HepG2 (cell line): ENCODE measurements around the gene NBEAL1. TPM values are rescaled to one million over a fixed set of nuclear protein-coding genes. Genes with fewer than 3 reads are reported as not detected.

Source experiments
- ATAC-seq: fragments of 200-7000 bp; cut with Tn5 transposase; 3 replicates; pipeline ENCODE4 v1.9.1; 2020; ENCODE audit warnings: mild to moderate bottlenecking, moderate library complexity
- BruUV-seq: library from RNA; stranded (reverse); fragments of 400-500 nt; replicated peaks from 2 replicates; lab custom pipeline; 2021; lab: Mats Ljungman, UMichigan
- CTCF ChIA-PET: fragments of 300-600 bp; formaldehyde crosslinking; extraction: SDS; loops from one replicate; lab custom pipeline; 2021; ENCODE audit warnings: low total read pairs, inconsistent platforms, low intra/inter-chr PET ratio; lab: Yijun Ruan, JAX
- POLR2A ChIA-PET: fragments of 350-600 bp; sonication (Branson Sonifier 250); formaldehyde crosslinking; loops from one replicate; lab custom pipeline; 2020; ENCODE audit warnings: antibody characterized with exemption, inconsistent platforms; lab: Yijun Ruan, JAX
- DNase-seq: peaks from one replicate; pipeline ENCODE4 v3.0.0-alpha.2; 2015; ENCODE audit warnings: low spot score
- FAIRE-seq: peaks from 3 replicates; lab custom pipeline; 2011; peaks lifted over from hg19 to GRCh38; lab: Jason Lieb, UNC
- H2AFZ ChIP-seq: one replicate; pipeline ENCODE4 v1.6.1; 2011; ENCODE audit warnings: low read length, inconsistent platforms
- H3K27ac ChIP-seq: fragments of 300-600 bp; 3 replicates; pipeline ENCODE4 v1.8.0; 2011; ENCODE audit warnings: mixed run types, mild to moderate bottlenecking, mixed read lengths, low read length, inconsistent platforms; ENCODE audit not compliant: insufficient read depth; ENCODE audit errors: extremely low read length
- H3K27me3 ChIP-seq, 2 experiments: fragments of 200-600 bp in 1 of 2; 2 replicates in 1 of 2; 3 replicates in 1 of 2; pipeline versions ENCODE4 v1.6.0 to v1.8.0; 2011; ENCODE audit warnings: low read length in 2 of 2, mild to moderate bottlenecking in 2 of 2, moderate library complexity in 2 of 2, inconsistent platforms in 1 of 2; ENCODE audit not compliant: insufficient read depth in 2 of 2, control insufficient read depth in 1 of 2
- H3K36me3 ChIP-seq, 2 experiments: fragments of 200-600 bp in 1 of 2; replicated peaks in 1 of 2; 2 replicates in 1 of 2; 3 replicates in 1 of 2; pipeline versions ENCODE4 v1.5.1 to v1.8.0; 2011; ENCODE audit warnings: low read length in 2 of 2, inconsistent platforms in 1 of 2; ENCODE audit not compliant: insufficient read depth in 2 of 2, control insufficient read depth in 1 of 2
- H3K4me1 ChIP-seq: 2 replicates; pipeline ENCODE4 v1.5.1; 2012; ENCODE audit warnings: low read length, inconsistent platforms; ENCODE audit not compliant: insufficient read depth
- H3K4me2 ChIP-seq: 2 replicates; pipeline ENCODE4 v1.6.0; 2011; ENCODE audit warnings: low read depth, low read length, inconsistent platforms
- H3K4me3 ChIP-seq, 3 experiments: fragments of 200-600 bp in 1 of 3; sonication (generic), shearing (Covaris generic) in 1 of 3; replicated peaks in 1 of 3; 2 replicates each; pipeline ENCODE4 v1.5.1; 2011 to 2016; ENCODE audit warnings: low read length in 3 of 3, inconsistent platforms in 2 of 3, low read depth in 2 of 3, mild to moderate bottlenecking in 2 of 3, control low read depth in 1 of 3, mixed read lengths in 1 of 3; ENCODE audit not compliant: insufficient read depth in 1 of 3
- H3K79me2 ChIP-seq: one replicate; pipeline ENCODE4 v1.6.1; 2011; ENCODE audit warnings: low read length, inconsistent platforms; ENCODE audit not compliant: insufficient read depth
- H3K9ac ChIP-seq: 2 replicates; pipeline ENCODE4 v1.6.0; 2011; ENCODE audit warnings: mild to moderate bottlenecking, low read depth, low read length, inconsistent platforms; ENCODE audit not compliant: insufficient read depth
- H3K9me3 ChIP-seq: 2 replicates; pipeline ENCODE4 v1.5.1; 2012; ENCODE audit warnings: mild to moderate bottlenecking, low read length
- H4K20me1 ChIP-seq: 2 replicates; pipeline ENCODE4 v1.6.0; 2011; ENCODE audit warnings: inconsistent platforms, mild to moderate bottlenecking, low read length, moderate library complexity; ENCODE audit not compliant: insufficient read depth
- POLR2AphosphoS2 ChIP-seq: IDR thresholded peaks from 2 replicates; pipeline ENCODE4 v1.6.1; 2011; ENCODE audit warnings: low read depth, low read length, improper control_type of control experiment
- ZNF230 ChIP-seq: sonication (generic); formaldehyde crosslinking; IDR thresholded peaks from 2 replicates; pipeline ENCODE4 v1.4.0; 2020; ENCODE audit warnings: mild to moderate bottlenecking, missing genetic modification reagents
- ZNF33B ChIP-seq: sonication (generic); formaldehyde crosslinking; IDR thresholded peaks from 2 replicates; pipeline ENCODE4 v1.5.1; 2020; ENCODE audit warnings: mild to moderate bottlenecking, missing genetic modification reagents
- WGBS: methylation state at CpG from one replicate; pipeline ENCODE4 v1.1.6; 2017; ENCODE audit warnings: low lambda C conversion rate; 5-methylcytosine and 5-hydroxymethylcytosine counted together
- in situ Hi-C: cut with HindIII; loops from 2 replicates; pipeline ENCODE4 v1.10.0; 2017; ENCODE audit warnings: low pct_unique_long_range_greater_than_20kb; ENCODE audit not compliant: extremely low pct_ligation_motif_present
- intact Hi-C: fragments of 100-400 bp; cut with micrococcal nuclease; formaldehyde crosslinking; loops from one replicate; pipeline ENCODE4 v1.10.0; 2022; ENCODE audit not compliant: unreplicated experiment
- polyA plus RNA-seq, 8 experiments: library from polyadenylated mRNA; depleted of rRNA in 3 of 8; stranded (reverse) in 7 of 8; unstranded in 1 of 8; fragments of >200 nt; fragmentation: Illumina TruSeq in 4 of 8; extraction: Trizol in 4 of 8; gene quantifications; 2 replicates each; pipeline versions ENCODE4 v1.2.1 to v1.2.3, GENCODE V29; 2011 to 2016; ENCODE audit warnings: low read depth in 4 of 8, missing spikeins in 1 of 8, mixed read lengths in 1 of 8; ENCODE audit not compliant: insufficient read depth in 1 of 8
- total RNA-seq, 5 experiments: library from RNA; depleted of rRNA; stranded (reverse); fragments of >200 nt; fragmentation: Illumina TruSeq; extraction: Trizol; gene quantifications; 2 replicates each; pipeline ENCODE4 v1.2.3, GENCODE V29; 2016; ENCODE audit warnings: low read depth in 1 of 5
- TF ChIP-seq, protein P1 (sequence below): sonication (generic); formaldehyde crosslinking; IDR thresholded peaks from 2 replicates; pipeline ENCODE4 v1.4.0; 2020; ENCODE audit warnings: missing genetic modification reagents
- TF ChIP-seq, protein P2 (sequence below): sonication (generic); formaldehyde crosslinking; IDR thresholded peaks from 2 replicates; pipeline ENCODE4 v1.4.0; 2020; ENCODE audit warnings: missing genetic modification reagents
- TF ChIP-seq, protein P3 (sequence below): IDR thresholded peaks from 2 replicates; pipeline ENCODE4 v1.6.1; 2018; ENCODE audit warnings: missing genetic modification reagents, mild to moderate bottlenecking, missing compliant biosample characterization
- TF ChIP-seq, protein P4 (sequence below): sonication (generic); formaldehyde crosslinking; IDR thresholded peaks from 2 replicates; pipeline ENCODE4 v1.9.0; 2021; ENCODE audit warnings: missing genetic modification reagents, mild to moderate bottlenecking, borderline replicate concordance

NBEAL1 gene
- total and polyA plus RNA-seq, 2 of the 13 experiments (the other 11 are each of a cell fraction or from before 2014, with no cell fraction given): 6.4 to 15.7 TPM

DNA sequence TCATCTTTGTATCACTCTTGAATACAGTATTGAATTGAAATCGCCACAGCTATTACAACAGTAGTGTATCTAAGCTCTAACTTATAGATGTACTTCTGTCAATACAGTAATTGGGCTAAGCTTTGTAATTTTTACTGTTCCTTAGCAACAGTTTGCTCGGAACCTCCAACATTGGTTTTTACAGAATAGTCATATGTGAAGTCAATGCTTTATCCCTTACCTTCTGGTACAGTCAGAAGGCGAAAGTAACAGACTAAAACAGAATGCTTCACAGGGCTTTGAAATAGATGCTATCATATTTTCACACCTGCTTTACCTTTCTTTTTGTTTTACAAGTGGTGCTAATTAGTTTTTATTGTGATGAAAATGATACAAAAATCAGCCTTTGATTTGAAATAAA is 177.3 kb downstream of the NBEAL1 start:
- no peak overlapping the region for H3K4me3 ChIP-seq
- no peaks in the 10 kb centered on the region for H4K20me1 ChIP-seq
- H3K36me3 ChIP-seq: peaks cover 0 to 6% of the 10 kb centered on the region in 2 experiments; a peak in 2 of 5 replicates
- H3K27me3 ChIP-seq: no peaks in the 10 kb centered on the region
- FAIRE-seq: no peak
- ChIA-PET POLR2A (no interaction called here), CTCF (no interaction called here)
- TF ChIP-seq, protein P1, sequence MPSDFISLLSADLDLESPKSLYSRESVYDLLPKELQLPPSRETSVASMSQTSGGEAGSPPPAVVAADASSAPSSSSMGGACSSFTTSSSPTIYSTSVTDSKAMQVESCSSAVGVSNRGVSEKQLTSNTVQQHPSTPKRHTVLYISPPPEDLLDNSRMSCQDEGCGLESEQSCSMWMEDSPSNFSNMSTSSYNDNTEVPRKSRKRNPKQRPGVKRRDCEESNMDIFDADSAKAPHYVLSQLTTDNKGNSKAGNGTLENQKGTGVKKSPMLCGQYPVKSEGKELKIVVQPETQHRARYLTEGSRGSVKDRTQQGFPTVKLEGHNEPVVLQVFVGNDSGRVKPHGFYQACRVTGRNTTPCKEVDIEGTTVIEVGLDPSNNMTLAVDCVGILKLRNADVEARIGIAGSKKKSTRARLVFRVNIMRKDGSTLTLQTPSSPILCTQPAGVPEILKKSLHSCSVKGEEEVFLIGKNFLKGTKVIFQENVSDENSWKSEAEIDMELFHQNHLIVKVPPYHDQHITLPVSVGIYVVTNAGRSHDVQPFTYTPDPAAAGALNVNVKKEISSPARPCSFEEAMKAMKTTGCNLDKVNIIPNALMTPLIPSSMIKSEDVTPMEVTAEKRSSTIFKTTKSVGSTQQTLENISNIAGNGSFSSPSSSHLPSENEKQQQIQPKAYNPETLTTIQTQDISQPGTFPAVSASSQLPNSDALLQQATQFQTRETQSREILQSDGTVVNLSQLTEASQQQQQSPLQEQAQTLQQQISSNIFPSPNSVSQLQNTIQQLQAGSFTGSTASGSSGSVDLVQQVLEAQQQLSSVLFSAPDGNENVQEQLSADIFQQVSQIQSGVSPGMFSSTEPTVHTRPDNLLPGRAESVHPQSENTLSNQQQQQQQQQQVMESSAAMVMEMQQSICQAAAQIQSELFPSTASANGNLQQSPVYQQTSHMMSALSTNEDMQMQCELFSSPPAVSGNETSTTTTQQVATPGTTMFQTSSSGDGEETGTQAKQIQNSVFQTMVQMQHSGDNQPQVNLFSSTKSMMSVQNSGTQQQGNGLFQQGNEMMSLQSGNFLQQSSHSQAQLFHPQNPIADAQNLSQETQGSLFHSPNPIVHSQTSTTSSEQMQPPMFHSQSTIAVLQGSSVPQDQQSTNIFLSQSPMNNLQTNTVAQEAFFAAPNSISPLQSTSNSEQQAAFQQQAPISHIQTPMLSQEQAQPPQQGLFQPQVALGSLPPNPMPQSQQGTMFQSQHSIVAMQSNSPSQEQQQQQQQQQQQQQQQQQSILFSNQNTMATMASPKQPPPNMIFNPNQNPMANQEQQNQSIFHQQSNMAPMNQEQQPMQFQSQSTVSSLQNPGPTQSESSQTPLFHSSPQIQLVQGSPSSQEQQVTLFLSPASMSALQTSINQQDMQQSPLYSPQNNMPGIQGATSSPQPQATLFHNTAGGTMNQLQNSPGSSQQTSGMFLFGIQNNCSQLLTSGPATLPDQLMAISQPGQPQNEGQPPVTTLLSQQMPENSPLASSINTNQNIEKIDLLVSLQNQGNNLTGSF (CRISPR knock-in tag): no peak
- TF ChIP-seq, protein P2, sequence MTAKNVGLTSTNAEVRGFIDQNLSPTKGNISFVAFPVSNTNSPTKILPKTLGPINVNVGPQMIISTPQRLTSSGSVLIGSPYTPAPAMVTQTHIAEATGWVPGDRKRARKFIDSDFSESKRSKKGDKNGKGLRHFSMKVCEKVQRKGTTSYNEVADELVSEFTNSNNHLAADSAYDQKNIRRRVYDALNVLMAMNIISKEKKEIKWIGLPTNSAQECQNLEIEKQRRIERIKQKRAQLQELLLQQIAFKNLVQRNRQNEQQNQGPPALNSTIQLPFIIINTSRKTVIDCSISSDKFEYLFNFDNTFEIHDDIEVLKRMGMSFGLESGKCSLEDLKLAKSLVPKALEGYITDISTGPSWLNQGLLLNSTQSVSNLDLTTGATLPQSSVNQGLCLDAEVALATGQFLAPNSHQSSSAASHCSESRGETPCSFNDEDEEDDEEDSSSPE: no peak
- TF ChIP-seq, protein P3, sequence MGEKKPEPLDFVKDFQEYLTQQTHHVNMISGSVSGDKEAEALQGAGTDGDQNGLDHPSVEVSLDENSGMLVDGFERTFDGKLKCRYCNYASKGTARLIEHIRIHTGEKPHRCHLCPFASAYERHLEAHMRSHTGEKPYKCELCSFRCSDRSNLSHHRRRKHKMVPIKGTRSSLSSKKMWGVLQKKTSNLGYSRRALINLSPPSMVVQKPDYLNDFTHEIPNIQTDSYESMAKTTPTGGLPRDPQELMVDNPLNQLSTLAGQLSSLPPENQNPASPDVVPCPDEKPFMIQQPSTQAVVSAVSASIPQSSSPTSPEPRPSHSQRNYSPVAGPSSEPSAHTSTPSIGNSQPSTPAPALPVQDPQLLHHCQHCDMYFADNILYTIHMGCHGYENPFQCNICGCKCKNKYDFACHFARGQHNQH (CRISPR knock-in tag): no peak
- TF ChIP-seq, protein P4, sequence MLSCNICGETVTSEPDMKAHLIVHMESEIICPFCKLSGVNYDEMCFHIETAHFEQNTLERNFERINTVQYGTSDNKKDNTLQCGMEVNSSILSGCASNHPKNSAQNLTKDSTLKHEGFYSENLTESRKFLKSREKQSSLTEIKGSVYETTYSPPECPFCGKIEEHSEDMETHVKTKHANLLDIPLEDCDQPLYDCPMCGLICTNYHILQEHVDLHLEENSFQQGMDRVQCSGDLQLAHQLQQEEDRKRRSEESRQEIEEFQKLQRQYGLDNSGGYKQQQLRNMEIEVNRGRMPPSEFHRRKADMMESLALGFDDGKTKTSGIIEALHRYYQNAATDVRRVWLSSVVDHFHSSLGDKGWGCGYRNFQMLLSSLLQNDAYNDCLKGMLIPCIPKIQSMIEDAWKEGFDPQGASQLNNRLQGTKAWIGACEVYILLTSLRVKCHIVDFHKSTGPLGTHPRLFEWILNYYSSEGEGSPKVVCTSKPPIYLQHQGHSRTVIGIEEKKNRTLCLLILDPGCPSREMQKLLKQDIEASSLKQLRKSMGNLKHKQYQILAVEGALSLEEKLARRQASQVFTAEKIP (CRISPR knock-in tag): no peak
- TF ChIP-seq ZNF33B (no peak), ZNF230 (CRISPR knock-in tag) (no peak), POLR2AphosphoS2 (no peak)
- ATAC-seq: no peak
- no peak for DNase-seq
- no peaks in the 10 kb centered on the region for H3K4me1 ChIP-seq
- no peak overlapping the region for H2AFZ ChIP-seq
- no TSS peak for BruUV-seq
- no peak overlapping the region for H3K27ac ChIP-seq
- no peaks in the 10 kb centered on the region for H3K79me2 ChIP-seq
- WGBS: 98% methylated on average over 3 of the region's 3 CpGs
- intact Hi-C loops (no loop called here), in situ Hi-C loops (no loop called here)
- H3K4me2 ChIP-seq: no peak overlapping the region
- H3K9me3 ChIP-seq: no peaks in the 10 kb centered on the region
- no peak overlapping the region for H3K9ac ChIP-seq
